IPS-20b (cell line): Measurements from ENCODE around the gene ZNF787.

Experiments used
- H3K27ac ChIP-seq: one replicate; pipeline ENCODE4 v1.5.1; 2013; ENCODE audit warnings: low read length
- H3K27me3 ChIP-seq: 2 replicates; pipeline ENCODE4 v1.6.1; 2013; ENCODE audit warnings: mild to moderate bottlenecking, low read length, inconsistent platforms; ENCODE audit not compliant: insufficient read depth
- H3K36me3 ChIP-seq: 2 replicates; pipeline ENCODE4 v1.6.1; 2013; ENCODE audit warnings: low read depth, mild to moderate bottlenecking, inconsistent platforms, low read length, moderate library complexity; ENCODE audit not compliant: insufficient read depth
- H3K4me1 ChIP-seq: 2 replicates; pipeline ENCODE4 v1.6.1; 2013; ENCODE audit warnings: mild to moderate bottlenecking, control low read depth, inconsistent platforms, low read length, moderate library complexity; ENCODE audit not compliant: insufficient read depth
- H3K4me3 ChIP-seq: 2 replicates; pipeline ENCODE4 v1.5.1; 2013; ENCODE audit warnings: mild to moderate bottlenecking, low read length, inconsistent platforms
- H3K9ac ChIP-seq: 2 replicates; pipeline ENCODE4 v1.6.1; 2013; ENCODE audit warnings: low read depth, mild to moderate bottlenecking, inconsistent platforms, low read length, moderate library complexity
- H3K9me3 ChIP-seq: 2 replicates; pipeline ENCODE4 v1.6.1; 2013; ENCODE audit warnings: mild to moderate bottlenecking, low read depth, low read length, inconsistent platforms; ENCODE audit not compliant: insufficient read depth

Gene ZNF787

GRCh38 chr19:56071151-56071550 is 49.9 kb downstream of the ZNF787 start:
- no peak overlapping the region for H3K4me3 ChIP-seq
- no peaks in the 10 kb centered on the region for H3K27me3 ChIP-seq
- no peaks in the 10 kb centered on the region for H3K9me3 ChIP-seq
- H3K9ac ChIP-seq = no peak overlapping the region
- H3K4me1 ChIP-seq = no peaks in the 10 kb centered on the region
- no peaks in the 10 kb centered on the region for H3K36me3 ChIP-seq
- no peak overlapping the region for H3K27ac ChIP-seq

GRCh38 chr19:56069642-56070041 is 51.5 kb downstream of the ZNF787 start:
- no peaks in the 10 kb centered on the region for H3K4me1 ChIP-seq
- no peak overlapping the region for H3K9ac ChIP-seq
- no peaks in the 10 kb centered on the region for H3K36me3 ChIP-seq
- H3K9me3 ChIP-seq = peaks cover 2% of the 10 kb centered on the region; the same call in 1 of the 2 replicates
- no peaks in the 10 kb centered on the region for H3K27me3 ChIP-seq
- no peak overlapping the region for H3K4me3 ChIP-seq
- H3K27ac ChIP-seq = no peak overlapping the region

- no peaks in the 10 kb centered on the region for H3K36me3 ChIP-seq
- H3K9me3 ChIP-seq = peaks cover 27% of the 10 kb centered on the region
- peak overlapping the region; percentile 24; the same call in 1 of the 2 replicates for H3K4me3 ChIP-seq
- no peak overlapping the region for H3K27ac ChIP-seq
- H3K27me3 ChIP-seq = no peaks in the 10 kb centered on the region
- no peak overlapping the region for H3K9ac ChIP-seq
- H3K4me1 ChIP-seq = no peaks in the 10 kb centered on the region
Observed at GRCh38 chr19:56066152-56067023, 54.7 kb downstream of the ZNF787 start.

- Histone ChIP-seq H3K4me3 (no peak overlapping the region), H3K36me3 (no peaks in the 10 kb centered on the region), H3K27ac (no peak overlapping the region), H3K4me1 (no peaks in the 10 kb centered on the region), H3K27me3 (no peaks in the 10 kb centered on the region), H3K9ac (no peak overlapping the region), H3K9me3 (peaks cover 70% of the 10 kb centered on the region)
Observed at GRCh38 chr19:56053596-56053995, 67.5 kb downstream of the ZNF787 start.
